GM18868 (cell line): Measurements from ENCODE around the gene ARL5C.

Experiments
- ATAC-seq: cut with Tn5 transposase; IDR thresholded peaks from one replicate; pipeline ENCODE4 v1.9.1; 2021; ENCODE audit warnings: mild to moderate bottlenecking, moderate library complexity; ENCODE audit not compliant: unreplicated experiment

ARL5C gene

DNA sequence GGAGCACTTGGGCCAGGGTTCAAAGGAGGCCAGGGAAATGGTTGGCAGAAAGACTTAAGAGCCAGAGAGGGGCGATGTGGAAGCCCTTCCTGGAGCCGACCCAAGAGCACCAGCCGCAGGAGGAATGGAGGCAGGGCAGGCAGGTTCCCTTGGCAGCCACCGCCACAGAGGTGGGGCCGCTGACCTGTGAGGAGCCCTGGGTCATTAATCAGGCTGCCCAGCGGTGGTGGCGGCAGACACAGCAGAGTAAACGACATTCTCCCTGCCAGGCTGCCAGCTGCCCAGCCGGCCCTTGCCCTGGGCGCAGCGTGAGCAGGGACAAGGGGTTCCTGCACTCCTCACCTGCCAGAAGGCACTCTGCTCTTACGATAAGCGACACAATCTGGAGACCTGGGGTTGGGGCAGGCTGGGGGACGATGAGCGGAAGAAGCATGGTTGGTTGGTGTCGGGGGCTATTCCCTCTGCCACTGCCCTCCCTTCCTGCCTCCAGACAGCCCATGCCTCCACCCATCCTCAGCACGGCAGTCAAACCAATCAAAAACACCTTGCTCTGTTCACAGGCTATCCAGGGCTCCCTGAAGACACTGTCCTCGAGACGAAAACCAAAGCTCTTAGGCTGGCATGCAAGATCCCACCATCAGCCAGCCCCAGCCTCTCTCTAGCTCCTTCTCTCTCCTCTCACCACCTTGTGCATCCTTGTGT lies 55.4 kb downstream of the ARL5C start:
- ATAC-seq = no peak

- ATAC-seq = no peak
Observed at GRCh38 chr17:39108461-39109375, 57.2 kb downstream of the ARL5C start.

DNA sequence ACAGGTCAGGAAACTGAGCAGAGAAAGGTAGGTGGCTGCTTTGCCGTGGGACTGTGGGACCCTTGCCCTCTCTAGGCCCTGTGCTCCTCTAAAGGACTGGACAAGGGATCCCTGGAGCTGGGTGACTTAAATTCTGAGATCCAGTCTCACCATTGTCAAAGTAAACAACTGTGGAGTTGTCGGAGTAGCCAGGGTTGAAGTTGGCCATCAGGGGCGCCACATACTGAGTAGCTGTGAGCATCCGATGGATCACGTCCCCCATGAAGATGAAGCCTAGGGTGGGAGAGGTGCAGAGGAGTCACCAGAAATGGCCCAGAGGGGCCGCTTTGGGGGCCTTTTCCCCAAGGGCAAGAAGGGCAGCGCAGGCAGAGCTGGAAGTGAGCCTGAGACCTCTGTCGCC lies 58.0 kb downstream of the ARL5C start:
- no peak for ATAC-seq

DNA sequence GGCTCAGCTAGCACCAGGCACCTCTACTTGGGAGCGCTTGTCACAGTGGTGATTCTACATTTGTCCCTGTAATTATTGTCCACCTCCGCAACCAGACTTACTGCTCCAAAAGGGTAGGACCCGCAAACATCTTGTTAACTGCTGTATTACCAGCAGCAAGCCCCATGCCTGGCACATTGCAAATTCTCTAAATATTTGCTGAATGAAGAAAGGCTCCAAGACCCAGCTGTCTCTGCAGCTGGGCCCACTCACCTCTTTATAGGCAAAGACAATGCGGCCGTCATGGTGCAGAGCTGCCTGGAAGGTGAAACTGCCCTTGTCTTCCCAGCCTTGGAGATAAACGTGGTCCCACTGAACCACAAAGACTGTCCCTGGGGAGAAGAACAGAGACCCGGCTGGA lies 58.8 kb downstream of the ARL5C start:
- no peak for ATAC-seq
